Stimulated activated CD4-positive, alpha-beta T cell treated with anti-CD3 and anti-CD28 coated beads, Interleukin-1b, Interleukin-23, amount 100 ng/mL, for 48 hours (primary cell): ENCODE measurements around the gene COPS9.
A peak's percentile ranks its signal among the peaks of the same experiment; 100 is the strongest.

Experiments used
- DNase-seq: peaks from one replicate; pipeline ENCODE4 v3.0.0-alpha.2; 2020

COPS9 gene

DNA sequence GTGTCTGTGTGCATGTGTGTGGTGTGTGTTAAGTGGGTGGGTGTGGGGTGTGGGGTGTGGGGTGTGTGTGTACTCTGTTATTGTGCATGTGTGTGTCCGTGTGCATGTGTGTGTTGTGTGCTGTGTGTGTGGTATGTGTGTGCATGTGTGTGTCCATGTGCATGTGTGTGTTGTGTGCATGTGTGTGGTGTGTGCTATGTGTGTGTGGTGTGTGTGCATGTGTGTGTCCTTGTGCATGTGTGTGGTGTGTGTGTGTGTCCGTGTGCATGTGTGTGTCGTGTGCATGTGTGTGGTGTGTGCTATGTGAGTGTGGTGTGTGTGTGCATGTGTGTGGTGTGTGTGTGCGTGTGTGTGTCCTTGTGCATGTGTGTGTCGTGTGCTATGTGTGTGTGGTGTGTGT is 11.3 kb upstream of the COPS9 start:
- no peak for DNase-seq

DNA sequence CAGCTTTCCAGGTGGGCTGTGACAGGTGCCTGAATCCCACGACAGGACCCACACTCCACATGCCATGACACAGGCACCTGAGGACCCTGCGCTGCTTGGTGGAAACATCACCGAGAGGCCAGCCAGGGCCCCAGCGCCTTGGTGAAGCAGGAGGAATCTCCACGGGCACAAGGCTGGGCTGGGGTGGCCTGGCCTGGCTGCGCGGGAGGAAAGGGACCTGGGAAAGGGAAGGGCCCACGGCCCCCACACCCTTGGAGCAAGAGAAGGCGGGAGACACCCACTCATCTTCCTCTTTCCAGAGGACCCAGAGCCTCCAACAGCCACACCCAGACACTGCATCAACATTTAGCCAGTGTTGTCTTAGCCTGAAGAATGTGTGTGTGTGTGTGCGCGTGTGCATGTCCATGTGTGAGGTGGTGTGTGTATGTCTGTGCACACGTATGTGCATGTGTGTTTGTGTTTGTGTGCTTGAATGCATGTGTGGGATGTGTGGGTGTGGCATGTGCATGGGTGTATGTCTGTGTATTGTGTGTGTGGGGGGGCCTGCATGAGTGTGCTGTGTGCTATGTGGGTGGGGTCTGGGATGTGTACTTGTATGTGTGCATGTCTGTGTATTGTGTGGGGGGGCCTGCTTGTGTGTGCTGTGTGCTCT is 10.6 kb upstream of the COPS9 start:
- no peak for DNase-seq

GRCh38 chr2:240146141-240146561 is 10.0 kb upstream of the COPS9 start:
- DNase-seq: no peak

DNA sequence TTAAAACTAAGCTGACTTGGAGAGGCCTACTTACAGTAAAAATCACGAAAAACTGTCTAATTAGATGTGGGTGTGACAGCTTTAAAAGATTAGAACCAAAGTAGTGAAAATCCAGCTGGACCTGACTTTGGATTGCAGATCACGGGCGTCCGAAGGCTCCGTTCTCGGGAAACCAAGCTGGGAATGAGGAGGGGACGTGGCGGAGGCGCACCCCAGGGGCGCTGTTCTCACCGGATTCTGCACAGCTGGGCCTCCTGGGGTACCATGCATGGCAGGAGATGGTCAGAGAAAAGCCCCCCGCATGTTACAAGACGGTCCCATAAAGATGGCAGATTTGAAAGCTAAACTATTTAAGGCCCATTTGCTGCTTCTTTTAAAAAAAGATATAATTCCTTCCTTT is 9.4 kb upstream of the COPS9 start:
- no peak for DNase-seq

GRCh38 chr2:240144649-240145261 is 8.7 kb upstream of the COPS9 start:
- no peak for DNase-seq

- peak; percentile 74 for DNase-seq
These were observed 7.9 kb upstream of the COPS9 start for GRCh38 chr2:240143801-240144648.

- DNase-seq: no peak
These were observed 7.2 kb upstream of the COPS9 start for GRCh38 chr2:240143276-240143675.

DNA sequence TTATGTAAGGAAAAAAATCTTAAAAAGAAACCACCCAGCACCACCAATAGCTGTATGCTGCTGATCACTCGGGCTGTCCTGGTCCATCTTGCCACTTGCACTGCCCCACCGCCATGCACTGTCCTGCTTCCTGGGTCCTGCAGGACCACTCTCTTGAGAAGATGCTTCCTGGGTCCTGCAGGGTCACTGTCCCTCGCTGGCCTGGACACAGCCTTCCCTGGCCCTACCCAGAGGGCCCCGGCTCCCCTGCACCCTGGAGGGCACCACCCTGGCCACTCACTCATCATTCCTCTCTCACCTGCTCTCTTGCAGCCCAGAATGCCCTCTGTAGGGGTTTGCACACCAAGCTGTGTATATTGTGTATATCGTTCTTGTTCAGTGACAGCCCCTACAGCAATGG is 6.8 kb upstream of the COPS9 start:
- DNase-seq: no peak

- DNase-seq: no peak
These were observed 6.2 kb upstream of the COPS9 start for GRCh38 chr2:240142256-240142775.

- DNase-seq: no peak
These were observed 5.6 kb upstream of the COPS9 start for GRCh38 chr2:240141736-240142135.

DNA sequence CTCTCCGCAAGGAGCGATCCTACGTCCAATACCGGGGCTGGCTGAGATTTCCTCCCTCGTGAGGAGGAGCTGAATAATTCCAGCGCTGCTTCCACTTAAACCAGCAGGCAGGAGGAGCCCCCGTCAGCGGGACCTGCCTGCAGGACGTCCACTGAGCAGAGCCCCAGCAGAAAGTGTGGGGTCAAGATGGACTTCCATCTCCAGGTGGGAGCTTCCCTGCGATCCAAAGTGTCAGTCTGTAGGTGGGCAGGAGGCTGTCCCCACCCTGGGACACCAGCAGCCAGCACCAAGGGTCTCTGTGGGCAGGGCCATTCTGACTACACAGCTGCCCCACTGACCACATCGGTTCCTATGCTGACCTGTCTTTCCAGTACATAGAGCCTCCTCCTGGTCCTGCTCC is 4.8 kb upstream of the COPS9 start:
- DNase-seq: no peak

DNA sequence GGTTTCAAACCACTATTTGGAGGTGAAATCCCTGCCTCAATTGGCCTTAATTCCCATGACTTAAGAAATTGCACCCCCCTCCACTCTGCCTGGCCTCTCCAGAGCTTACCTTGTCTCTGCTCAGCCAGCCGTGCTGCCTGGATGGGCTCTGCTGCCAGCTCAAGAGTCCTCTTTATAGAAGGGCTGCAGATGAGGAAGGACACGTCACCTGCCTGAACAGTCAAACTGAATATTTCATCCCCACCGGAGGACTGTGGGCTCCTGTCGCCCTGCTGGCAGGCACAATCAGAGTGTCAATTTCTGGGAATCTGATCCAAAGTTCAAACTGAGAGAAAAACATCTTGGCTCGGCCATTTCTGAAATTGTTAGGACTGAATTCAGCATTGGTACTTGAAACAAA is 4.4 kb upstream of the COPS9 start, which contains the start of gene OTOS:
TSS of gene OTOS (minus strand) at position 148 of the 400 bp plus-strand sequence. CDS start 332 bp downstream, outside the sequence.
- DNase-seq: no peak

- no peak for DNase-seq
These were observed 3.7 kb upstream of the COPS9 start for GRCh38 chr2:240139666-240140393.

DNA sequence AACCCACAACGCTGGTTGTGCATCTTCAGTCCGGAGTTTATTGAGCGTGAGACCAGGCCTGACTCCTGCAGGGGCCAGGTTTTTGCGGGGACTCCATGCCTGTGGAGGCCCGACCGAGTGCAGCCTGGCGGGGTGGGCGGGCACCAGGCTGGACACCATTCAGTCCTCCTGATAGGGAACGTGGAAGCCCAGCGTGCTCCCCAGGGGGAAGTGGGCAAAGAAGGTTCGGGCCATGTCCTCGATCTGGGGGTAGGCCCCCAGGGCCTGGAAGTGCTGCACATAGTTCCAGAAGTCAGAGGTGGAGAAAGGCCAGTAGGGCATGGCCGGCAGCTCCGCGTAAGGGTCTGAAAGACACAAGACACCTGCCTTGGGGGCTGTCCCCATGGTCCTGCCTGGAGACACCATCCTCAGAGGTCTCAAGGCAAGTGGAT is 2.9 kb upstream of the COPS9 start:
- DNase-seq: no peak

GRCh38 chr2:240138254-240138984 is 2.3 kb upstream of the COPS9 start:
- DNase-seq: no peak

DNA sequence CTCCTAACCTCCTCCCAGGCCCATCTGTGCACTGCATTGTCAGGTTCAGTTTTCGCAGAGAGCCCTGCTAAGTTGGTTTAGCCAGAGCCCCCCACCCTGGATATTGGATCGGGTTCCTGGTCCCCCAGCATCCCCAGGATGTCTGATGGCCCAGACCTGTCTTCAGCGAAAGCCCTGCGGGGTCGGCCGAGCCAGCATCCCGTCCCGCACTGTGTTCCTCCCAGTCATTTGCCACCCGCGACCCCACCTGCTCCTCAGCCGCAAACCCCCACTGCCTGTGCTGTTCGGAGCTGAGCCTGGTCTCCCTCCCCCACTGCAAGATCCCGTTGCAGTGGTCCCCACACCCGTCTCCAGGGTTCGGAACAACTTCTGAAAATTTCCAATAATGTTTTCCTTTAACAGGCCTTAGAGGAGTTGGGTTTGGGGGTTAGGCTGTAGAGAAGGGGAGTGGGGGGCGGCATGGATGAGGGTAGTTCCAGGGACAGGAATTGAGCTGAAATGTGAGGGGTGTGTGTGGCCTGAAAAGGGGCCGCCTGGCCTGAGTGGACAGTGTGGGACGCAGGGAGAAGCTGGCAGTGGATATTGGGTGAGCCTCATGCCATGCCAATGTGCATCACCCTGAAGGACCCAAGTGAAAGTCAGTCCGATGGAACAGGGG is 1.6 kb upstream of the COPS9 start:
- DNase-seq: no peak

- DNase-seq: no peak
These were observed 677 bp upstream of the COPS9 start for GRCh38 chr2:240136671-240137292.

GRCh38 chr2:240135706-240136012 is 446 bp downstream of the COPS9 start:
- no peak for DNase-seq

GRCh38 chr2:240134956-240135520 is 1.1 kb downstream of the COPS9 start:
- DNase-seq: no peak

- DNase-seq: no peak
These were observed 1.6 kb downstream of the COPS9 start for GRCh38 chr2:240134466-240134865.

DNA sequence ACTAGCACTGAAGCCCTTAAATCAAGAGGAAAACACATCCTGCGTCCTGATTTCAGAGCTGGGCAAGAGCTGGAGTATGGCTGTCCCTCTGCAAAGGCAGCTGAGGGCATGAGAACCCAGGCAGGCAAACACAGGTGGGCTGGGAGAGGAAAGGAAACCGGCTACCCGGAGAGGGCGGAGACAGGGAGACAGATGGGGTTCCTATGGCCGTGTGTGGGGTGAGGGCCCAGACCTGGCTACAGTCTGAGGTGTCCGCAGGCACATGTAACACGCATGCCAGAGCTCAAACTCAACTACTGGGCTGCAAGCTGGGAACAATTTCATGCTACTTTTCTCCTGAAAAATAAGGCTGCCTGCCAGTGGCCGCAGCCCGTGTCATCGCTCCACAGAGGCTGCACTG is 2.7 kb downstream of the COPS9 start:
- no peak for DNase-seq
